Upper lobe of left lung (tissue), 6 donors: ENCODE measurements around the gene CLPSL1. TPM values are rescaled to one million over a fixed set of nuclear protein-coding genes. Genes with fewer than 3 reads are reported as not detected.

Source experiments
- ATAC-seq, 2 donors: fragments of 200-7000 bp; cut with Tn5 transposase; one replicate each; pipeline ENCODE4 v1.9.1; 2022; ENCODE audit warnings: mild to moderate bottlenecking in 2 of 2, moderate library complexity in 2 of 2; ENCODE audit not compliant: low FRiP score in 2 of 2
- DNase-seq, 2 donors: peaks; one replicate each; pipeline ENCODE4 v3.0.0-alpha.2; 2019 to 2020
- H3K27ac ChIP-seq, 4 donors: fragments of 200-600 bp; sonication (generic); one replicate each; pipeline ENCODE4 v1.5.1; 2016 to 2019
- H3K27me3 ChIP-seq, 4 donors: fragments of 200-600 bp; sonication (generic); one replicate each; pipeline ENCODE4 v1.5.1; 2017 to 2019
- H3K36me3 ChIP-seq, 4 donors: fragments of 200-600 bp; sonication (generic); one replicate each; pipeline ENCODE4 v1.5.1; 2016 to 2019
- H3K4me1 ChIP-seq, 4 donors: fragments of 200-600 bp; sonication (generic); one replicate each; pipeline ENCODE4 v1.5.1; 2018 to 2019
- H3K4me3 ChIP-seq, 4 donors: fragments of 200-600 bp; sonication (generic); one replicate each; pipeline ENCODE4 v1.5.1; 2017 to 2019; ENCODE audit warnings: mild to moderate bottlenecking in 2 of 4, moderate library complexity in 1 of 4
- H3K9me3 ChIP-seq, 4 donors: fragments of 200-600 bp; sonication (generic); one replicate each; pipeline ENCODE4 v1.5.1; 2018 to 2019
- CTCF ChIP-seq, 6 experiments: fragments of 450-650 bp in 4 of 6; fragments of 200-600 bp in 2 of 6; sonication (generic) in 2 of 6; IDR thresholded peaks; one replicate each; pipeline ENCODE4 v1.5.1; 2016 to 2019; ENCODE audit warnings: antibody characterized with exemption in 6 of 6
- EP300 ChIP-seq, 4 donors: sonication (generic); formaldehyde crosslinking; IDR thresholded peaks; one replicate each; pipeline ENCODE4 v1.5.1; 2017; ENCODE audit warnings: antibody characterized with exemption in 4 of 4, control low read depth in 2 of 4
- POLR2A ChIP-seq, 4 donors: fragments of 450-650 bp; IDR thresholded peaks; one replicate each; pipeline ENCODE4 v1.5.1; 2016 to 2017; ENCODE audit warnings: antibody characterized with exemption in 4 of 4, mild to moderate bottlenecking in 2 of 4
- POLR2AphosphoS5 ChIP-seq, 2 donors: sonication (generic); formaldehyde crosslinking; IDR thresholded peaks; one replicate each; pipeline ENCODE4 v1.5.1; 2017; ENCODE audit warnings: antibody characterized with exemption in 2 of 2
- WGBS, 2 donors: methylation state at CpG; one replicate each; pipeline ENCODE4 v1.1.5; 2017 to 2018; 5-methylcytosine and 5-hydroxymethylcytosine counted together
- total RNA-seq, 6 donors: library from RNA; depleted of rRNA in 4 of 6; stranded (reverse); fragments of >200 nt in 4 of 6; gene quantifications; one replicate each; pipeline versions ENCODE4 v1.1.0 to v1.2.1, GENCODE V29; 2016 to 2021
- donor health status: DM: no; HTN: no; CAD: no; lungs with moderate emphysema.
- donor health status: DM: no; HTN: yes; CAD: no; lungs with severe emphysema.

The CLPSL1 gene
- total RNA-seq, 6 donors from 2014 or later = not detected

- H3K36me3 ChIP-seq = no peaks in the 10 kb centered on the region
- no peak for ATAC-seq
- H3K27ac ChIP-seq = no peak overlapping the region
- DNase-seq = no peak
- H3K4me3 ChIP-seq = no peak overlapping the region
- 57 to 76% methylated on average over 2 of the region's 2 CpGs for WGBS, 2 donors
- peaks cover 0 to 10% (median 4%) of the 10 kb centered on the region in 4 donors for H3K27me3 ChIP-seq
- H3K9me3 ChIP-seq = no peaks in the 10 kb centered on the region
- TF ChIP-seq POLR2A (IDR thresholded peaks at IDR 0.05) (no peak), EP300 (IDR thresholded peaks at IDR 0.05) (no peak), CTCF (IDR thresholded peaks at IDR 0.05) (no peak), POLR2AphosphoS5 (IDR thresholded peaks at IDR 0.05) (no peak)
- H3K4me1 ChIP-seq = peaks cover 0 to 4% (median 0%) of the 10 kb centered on the region in 4 donors
Observed at GRCh38 chr6:35784200-35784599, 3.4 kb downstream of the CLPSL1 start.

- H3K36me3 ChIP-seq = no peaks in the 10 kb centered on the region
- peaks cover 0 to 4% (median 0%) of the 10 kb centered on the region in 4 donors for H3K4me1 ChIP-seq
- peaks cover 0 to 10% (median 4%) of the 10 kb centered on the region in 4 donors for H3K27me3 ChIP-seq
- no peak overlapping the region for H3K27ac ChIP-seq
- no peaks in the 10 kb centered on the region for H3K9me3 ChIP-seq
- TF ChIP-seq EP300 (IDR thresholded peaks at IDR 0.05) = no peak
- TF ChIP-seq POLR2A (IDR thresholded peaks at IDR 0.05) = no peak
- no peak for TF ChIP-seq POLR2AphosphoS5 (IDR thresholded peaks at IDR 0.05)
- TF ChIP-seq CTCF (IDR thresholded peaks at IDR 0.05) = no peak
- DNase-seq (no peak), ATAC-seq (no peak)
- H3K4me3 ChIP-seq = no peak overlapping the region
- 72 to 80% methylated on average over 2 of the region's 2 CpGs for WGBS, 2 donors
Observed at GRCh38 chr6:35786272-35786671, 5.5 kb downstream of the CLPSL1 start.

- DNase-seq (peak in 1 of 2 donors; percentile 87), ATAC-seq (peak in 1 of 2 donors; percentile 20)
- TF ChIP-seq POLR2A (IDR thresholded peaks at IDR 0.05) (no peak), CTCF (IDR thresholded peaks at IDR 0.05) (no peak), EP300 (IDR thresholded peaks at IDR 0.05) (no peak), POLR2AphosphoS5 (IDR thresholded peaks at IDR 0.05) (no peak)
- Histone ChIP-seq H3K4me1 (peaks cover 0 to 4% (median 0%) of the 10 kb centered on the region in 4 donors), H3K36me3 (no peaks in the 10 kb centered on the region), H3K9me3 (no peaks in the 10 kb centered on the region), H3K27me3 (peaks cover 0 to 10% (median 4%) of the 10 kb centered on the region in 4 donors), H3K27ac (no peak overlapping the region), H3K4me3 (no peak overlapping the region)
- 61 to 62% methylated on average over 25 of the region's 25 CpGs for WGBS, 2 donors
Observed at GRCh38 chr6:35786810-35787209, 6.0 kb downstream of the CLPSL1 start.

- H3K4me1 ChIP-seq = peaks cover 0 to 4% (median 0%) of the 10 kb centered on the region in 4 donors
- peaks cover 0 to 10% (median 4%) of the 10 kb centered on the region in 4 donors for H3K27me3 ChIP-seq
- TF ChIP-seq POLR2A (IDR thresholded peaks at IDR 0.05) (no peak), EP300 (IDR thresholded peaks at IDR 0.05) (no peak), POLR2AphosphoS5 (IDR thresholded peaks at IDR 0.05) (no peak), CTCF (IDR thresholded peaks at IDR 0.05) (no peak)
- no peak overlapping the region for H3K4me3 ChIP-seq
- H3K27ac ChIP-seq = no peak overlapping the region
- DNase-seq (peak in 1 of 2 donors; percentile 54), ATAC-seq (peak; percentile 25 to 50)
- WGBS, 2 donors = 79 to 88% methylated on average over 13 of the region's 13 CpGs
- no peaks in the 10 kb centered on the region for H3K9me3 ChIP-seq
- H3K36me3 ChIP-seq = no peaks in the 10 kb centered on the region
Observed at GRCh38 chr6:35787266-35788218, 6.7 kb downstream of the CLPSL1 start.
